Measurements from ENCODE around the gene NIPA2.
A peak's percentile ranks its signal among the peaks of the same experiment; 100 is the strongest.
"Not testable (repeated sequence)": the region's sequence is repeated elsewhere in the genome, so short reads cannot be mapped to it uniquely, and the experiment has no call there.

NIPA2 gene

GRCh38 chr15:22838292-22839042 lies at the start of gene NIPA2:
NIPA2 (plus strand) TSS chr15:22838666; CDS start chr15:22851732, 13,066 bp downstream.
- DNase-seq (ENCODE audit: extremely low spot score, insufficient read length, low read depth) (peak; percentile 61), FAIRE-seq (peak; percentile 78)

GRCh38 chr15:22794063-22794462 lies 44.4 kb upstream of the NIPA2 start:
- FAIRE-seq (no peak), DNase-seq (ENCODE audit: extremely low spot score, insufficient read length, low read depth) (no peak)

GRCh38 chr15:22794621-22795167 lies 43.8 kb upstream of the NIPA2 start:
- no peak for DNase-seq (ENCODE audit: extremely low spot score, insufficient read length, low read depth)

GRCh38 chr15:22795206-22796063 lies 43.0 kb upstream of the NIPA2 start:
- FAIRE-seq (no peak), DNase-seq (ENCODE audit: extremely low spot score, insufficient read length, low read depth) (no peak)

More at GRCh38 chr15:22794621-22795167, 43.8 kb upstream of the NIPA2 start:
- FAIRE-seq, result no peak

- FAIRE-seq (no peak), DNase-seq (ENCODE audit: extremely low spot score, insufficient read length, low read depth) (no peak)
Measured at GRCh38 chr15:22796079-22796478, 42.4 kb upstream of the NIPA2 start.

- no peak for DNase-seq (ENCODE audit: extremely low spot score, insufficient read length, low read depth)
- no peak for FAIRE-seq
Measured at GRCh38 chr15:22799902-22800301, 38.6 kb upstream of the NIPA2 start.

- FAIRE-seq, result not testable (repeated sequence)
Measured at GRCh38 chr15:22803006-22803405, 35.5 kb upstream of the NIPA2 start.

GRCh38 chr15:22806156-22806555 lies 32.3 kb upstream of the NIPA2 start:
- FAIRE-seq (no peak), DNase-seq (ENCODE audit: extremely low spot score, insufficient read length, low read depth) (no peak)

More at GRCh38 chr15:22803006-22803405, 35.5 kb upstream of the NIPA2 start:
- DNase-seq (ENCODE audit: extremely low spot score, insufficient read length, low read depth), result not testable (repeated sequence)

GRCh38 chr15:22806664-22807063 lies 31.8 kb upstream of the NIPA2 start:
- FAIRE-seq, result no peak
- no peak for DNase-seq (ENCODE audit: extremely low spot score, insufficient read length, low read depth)

GRCh38 chr15:22807831-22808230 lies 30.6 kb upstream of the NIPA2 start:
- not testable (repeated sequence) for FAIRE-seq

GRCh38 chr15:22808240-22808639 lies 30.2 kb upstream of the NIPA2 start:
- no peak for DNase-seq (ENCODE audit: extremely low spot score, insufficient read length, low read depth)
- no peak for FAIRE-seq

More at GRCh38 chr15:22807831-22808230, 30.6 kb upstream of the NIPA2 start:
- DNase-seq (ENCODE audit: extremely low spot score, insufficient read length, low read depth), result not testable (repeated sequence)

GRCh38 chr15:22808761-22809280 lies 29.6 kb upstream of the NIPA2 start:
- FAIRE-seq, result no peak
- DNase-seq (ENCODE audit: extremely low spot score, insufficient read length, low read depth), result no peak

- DNase-seq (ENCODE audit: extremely low spot score, insufficient read length, low read depth), result no peak
- no peak for FAIRE-seq
Measured at GRCh38 chr15:22810033-22810852, 28.2 kb upstream of the NIPA2 start.

GRCh38 chr15:22810853-22811338 lies 27.6 kb upstream of the NIPA2 start:
- FAIRE-seq, result no peak

GRCh38 chr15:22811640-22812039 lies 26.8 kb upstream of the NIPA2 start:
- FAIRE-seq (no peak), DNase-seq (ENCODE audit: extremely low spot score, insufficient read length, low read depth) (no peak)

More at GRCh38 chr15:22810853-22811338, 27.6 kb upstream of the NIPA2 start:
- DNase-seq (ENCODE audit: extremely low spot score, insufficient read length, low read depth), result no peak

- FAIRE-seq (no peak), DNase-seq (ENCODE audit: extremely low spot score, insufficient read length, low read depth) (no peak)
Measured at GRCh38 chr15:22813844-22814243, 24.6 kb upstream of the NIPA2 start.

- FAIRE-seq, result no peak
- DNase-seq (ENCODE audit: extremely low spot score, insufficient read length, low read depth), result no peak
Measured at GRCh38 chr15:22815766-22816165, 22.7 kb upstream of the NIPA2 start.

- no peak for DNase-seq (ENCODE audit: extremely low spot score, insufficient read length, low read depth)
- no peak for FAIRE-seq
Measured at GRCh38 chr15:22819651-22820050, 18.8 kb upstream of the NIPA2 start.

GRCh38 chr15:22823495-22824128 lies 14.9 kb upstream of the NIPA2 start:
- DNase-seq (ENCODE audit: extremely low spot score, insufficient read length, low read depth) (no peak), FAIRE-seq (no peak)

Measured in GM18507 (cell line).